ENCODE data around the gene IREB2.
"Not testable (repeated sequence)": the region's sequence is repeated elsewhere in the genome, so short reads cannot be mapped to it uniquely, and the experiment has no call there.

IREB2 gene, protein sequence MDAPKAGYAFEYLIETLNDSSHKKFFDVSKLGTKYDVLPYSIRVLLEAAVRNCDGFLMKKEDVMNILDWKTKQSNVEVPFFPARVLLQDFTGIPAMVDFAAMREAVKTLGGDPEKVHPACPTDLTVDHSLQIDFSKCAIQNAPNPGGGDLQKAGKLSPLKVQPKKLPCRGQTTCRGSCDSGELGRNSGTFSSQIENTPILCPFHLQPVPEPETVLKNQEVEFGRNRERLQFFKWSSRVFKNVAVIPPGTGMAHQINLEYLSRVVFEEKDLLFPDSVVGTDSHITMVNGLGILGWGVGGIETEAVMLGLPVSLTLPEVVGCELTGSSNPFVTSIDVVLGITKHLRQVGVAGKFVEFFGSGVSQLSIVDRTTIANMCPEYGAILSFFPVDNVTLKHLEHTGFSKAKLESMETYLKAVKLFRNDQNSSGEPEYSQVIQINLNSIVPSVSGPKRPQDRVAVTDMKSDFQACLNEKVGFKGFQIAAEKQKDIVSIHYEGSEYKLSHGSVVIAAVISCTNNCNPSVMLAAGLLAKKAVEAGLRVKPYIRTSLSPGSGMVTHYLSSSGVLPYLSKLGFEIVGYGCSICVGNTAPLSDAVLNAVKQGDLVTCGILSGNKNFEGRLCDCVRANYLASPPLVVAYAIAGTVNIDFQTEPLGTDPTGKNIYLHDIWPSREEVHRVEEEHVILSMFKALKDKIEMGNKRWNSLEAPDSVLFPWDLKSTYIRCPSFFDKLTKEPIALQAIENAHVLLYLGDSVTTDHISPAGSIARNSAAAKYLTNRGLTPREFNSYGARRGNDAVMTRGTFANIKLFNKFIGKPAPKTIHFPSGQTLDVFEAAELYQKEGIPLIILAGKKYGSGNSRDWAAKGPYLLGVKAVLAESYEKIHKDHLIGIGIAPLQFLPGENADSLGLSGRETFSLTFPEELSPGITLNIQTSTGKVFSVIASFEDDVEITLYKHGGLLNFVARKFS

DNA sequence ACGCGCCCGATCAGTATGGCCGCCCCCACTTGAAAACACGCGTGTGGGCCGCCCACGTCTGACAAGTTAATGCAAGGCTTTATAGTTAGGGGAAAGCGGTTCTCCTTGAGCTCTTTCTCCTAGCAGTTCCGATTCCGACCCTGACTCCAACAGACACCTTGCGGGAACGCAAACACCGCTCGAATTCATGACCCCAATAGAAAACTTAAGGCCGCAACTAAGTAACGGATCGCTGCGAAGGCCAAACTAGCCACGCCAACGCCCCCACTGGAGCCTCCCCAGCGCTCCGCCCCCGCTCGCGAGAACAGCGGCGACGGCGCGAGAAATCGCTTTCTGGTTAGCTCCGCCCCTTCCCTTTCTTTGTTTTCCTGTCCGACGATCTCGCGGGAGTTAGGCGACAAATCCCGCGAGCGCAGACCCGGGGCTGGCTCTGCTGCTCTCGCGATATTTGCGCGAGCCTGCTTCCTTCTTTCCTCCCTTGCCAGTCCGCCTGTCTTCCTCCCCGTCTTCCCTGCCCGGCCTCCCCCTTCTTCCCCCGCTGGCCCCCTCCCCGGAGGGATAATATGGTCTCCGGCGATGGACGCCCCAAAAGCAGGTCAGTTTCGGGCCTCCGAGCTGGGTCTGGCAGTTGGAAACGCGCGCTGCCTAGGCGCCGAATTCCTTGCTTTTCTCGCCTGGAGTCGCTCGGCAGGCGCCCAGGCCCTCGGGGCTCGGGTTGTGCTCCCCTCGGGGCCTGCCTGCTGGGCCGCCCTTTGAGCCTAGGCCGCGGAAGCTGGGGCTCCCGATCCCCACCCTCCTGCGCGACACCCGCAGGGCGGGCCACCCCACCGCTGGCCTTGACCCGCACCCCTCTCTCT lies at the start of gene IREB2:
TSS of gene IREB2 (plus strand) at position 455 of the 857 bp plus-strand sequence. CDS start at position 577, 122 bp downstream.
- peak; percentile 94 for DNase-seq

DNA sequence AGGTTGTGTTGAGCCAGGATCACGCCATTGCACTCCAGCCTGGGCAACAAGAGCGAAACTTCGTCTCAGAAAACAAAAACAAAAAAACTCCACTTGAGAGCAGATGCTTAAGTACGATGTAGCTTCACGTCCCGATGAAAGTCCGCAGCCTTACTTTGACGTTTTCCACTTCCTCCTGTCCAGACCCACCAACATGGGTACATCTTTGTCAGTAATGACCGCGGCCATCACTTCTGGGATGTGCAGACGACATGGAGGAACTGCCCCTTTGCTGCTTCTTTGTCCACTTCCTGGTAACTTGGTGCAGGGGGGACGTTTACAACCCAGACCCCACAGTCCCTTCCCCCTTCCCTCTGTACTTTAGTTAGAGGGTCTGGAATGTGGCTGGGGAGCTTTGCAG lies 49.2 kb upstream of the IREB2 start:
- no peak for DNase-seq

DNA sequence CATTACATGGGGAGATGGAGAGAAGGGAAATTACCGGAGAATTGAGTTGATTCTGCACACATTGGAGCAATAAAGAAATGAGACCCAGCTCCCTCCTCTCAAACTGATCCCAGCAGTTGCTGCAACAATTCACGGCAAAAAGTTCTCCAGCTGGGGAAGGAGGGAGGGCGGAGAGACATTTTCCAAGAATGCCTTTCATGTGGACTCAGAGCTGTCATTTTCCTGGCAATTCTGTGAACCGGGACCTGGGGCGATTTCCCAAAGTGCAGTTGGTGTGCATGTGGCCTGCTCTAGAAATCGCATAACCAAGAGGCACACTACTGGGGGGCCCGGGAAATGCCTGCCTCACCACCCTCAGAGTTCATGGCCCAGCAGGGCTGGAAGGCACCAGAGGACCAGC lies 48.7 kb upstream of the IREB2 start:
- DNase-seq: no peak

DNA sequence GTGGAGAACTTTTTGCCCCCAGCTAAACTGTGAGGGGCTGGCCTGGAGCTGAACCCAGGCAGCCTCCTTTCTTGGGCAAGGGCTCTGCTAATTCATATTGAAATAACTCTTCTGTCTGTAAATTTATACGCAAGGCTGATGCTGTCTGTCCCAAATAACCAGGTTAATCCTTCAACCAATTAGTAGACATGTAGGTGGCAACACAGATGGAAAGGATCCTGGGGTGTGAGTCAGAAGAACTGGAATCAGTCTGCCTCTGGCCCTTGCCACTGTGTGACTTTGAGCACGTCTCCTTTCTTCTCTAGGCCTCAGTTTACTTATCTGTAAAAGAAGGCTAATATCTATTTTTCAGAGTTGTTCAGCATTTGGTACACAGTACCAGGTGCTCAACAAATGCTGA lies 48.3 kb upstream of the IREB2 start:
- no peak for DNase-seq

- DNase-seq: no peak
Measured at GRCh38 chr15:78390242-78390641, 47.8 kb upstream of the IREB2 start.

GRCh38 chr15:78390826-78391225 lies 47.2 kb upstream of the IREB2 start:
- no peak for DNase-seq

DNA sequence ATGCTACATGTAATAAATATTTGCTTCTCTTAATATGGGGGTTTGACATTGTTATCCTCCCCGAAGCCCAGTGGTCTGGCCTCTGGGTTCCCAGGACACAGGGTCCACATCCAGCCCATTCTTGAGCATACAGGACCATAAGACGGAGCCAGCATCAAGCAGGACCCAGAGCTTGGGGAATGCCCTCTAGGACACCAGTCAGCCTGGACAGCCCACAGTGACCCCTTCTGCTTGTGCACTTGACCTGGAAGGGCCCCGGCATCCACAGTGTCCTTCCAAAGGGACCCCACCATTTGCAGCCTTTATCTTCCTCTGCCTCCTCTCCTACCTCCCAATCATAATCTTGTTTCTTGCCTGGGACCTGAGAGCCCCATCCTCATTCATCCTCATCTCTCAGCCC lies 46.2 kb upstream of the IREB2 start:
- no peak for DNase-seq

DNA sequence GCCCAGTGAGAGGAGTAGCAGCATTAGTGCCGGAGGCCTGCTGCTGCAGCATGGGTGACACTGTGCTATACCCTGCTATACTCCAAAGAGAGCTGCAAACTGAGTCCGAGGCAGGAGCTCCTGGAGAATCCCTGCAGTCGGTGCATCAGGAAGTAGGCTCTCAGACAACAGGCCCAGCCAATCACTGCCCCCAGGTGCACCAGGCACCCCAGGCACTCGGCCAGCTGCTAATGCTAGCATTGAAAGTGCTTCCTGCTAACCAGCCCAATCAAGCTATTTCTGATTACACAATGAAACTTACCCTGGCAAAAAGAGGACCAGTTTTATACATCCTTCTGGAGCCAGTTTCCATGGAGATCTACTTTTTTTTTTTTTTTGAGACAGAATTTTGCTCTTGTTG lies 45.6 kb upstream of the IREB2 start:
- no peak for DNase-seq

DNA sequence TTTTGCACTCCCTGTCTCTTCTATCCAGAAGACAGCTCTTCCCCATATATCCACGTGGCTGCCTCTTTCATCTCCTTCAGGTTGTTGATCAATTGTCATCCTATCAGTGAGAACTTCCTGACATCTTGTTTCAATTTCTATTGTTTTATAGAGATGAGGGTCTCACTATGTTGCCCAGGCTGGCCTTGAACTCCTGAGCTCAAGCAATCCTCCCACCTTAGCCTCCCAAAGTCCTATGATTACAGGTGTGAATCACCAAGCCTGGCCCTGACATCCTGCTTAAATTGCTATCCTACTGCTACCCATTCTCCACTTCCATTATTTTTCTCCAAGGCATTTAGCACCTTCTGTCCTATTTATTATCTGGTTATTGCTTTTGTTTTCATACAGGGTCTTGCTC lies 44.9 kb upstream of the IREB2 start:
- no peak for DNase-seq

DNA sequence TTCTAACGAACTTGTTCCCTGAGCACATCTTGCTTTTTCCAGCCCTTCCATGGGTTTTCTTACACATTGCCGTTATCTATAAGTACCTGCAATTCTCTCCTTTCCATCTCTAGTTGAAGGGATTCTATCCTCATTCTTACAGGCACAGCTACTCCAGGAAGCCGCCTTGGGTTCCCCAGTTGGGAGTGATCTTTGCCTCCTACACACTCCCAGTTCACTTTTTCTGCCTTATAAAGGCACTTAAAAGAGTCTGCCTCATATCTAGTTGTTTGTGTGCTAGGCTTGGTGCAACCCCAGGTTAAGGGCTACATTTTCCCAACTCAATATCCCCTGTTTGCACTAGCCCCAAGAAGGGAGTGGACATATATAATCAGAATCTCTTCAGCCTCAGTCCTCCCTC lies 44.0 kb upstream of the IREB2 start:
- DNase-seq: no peak

DNA sequence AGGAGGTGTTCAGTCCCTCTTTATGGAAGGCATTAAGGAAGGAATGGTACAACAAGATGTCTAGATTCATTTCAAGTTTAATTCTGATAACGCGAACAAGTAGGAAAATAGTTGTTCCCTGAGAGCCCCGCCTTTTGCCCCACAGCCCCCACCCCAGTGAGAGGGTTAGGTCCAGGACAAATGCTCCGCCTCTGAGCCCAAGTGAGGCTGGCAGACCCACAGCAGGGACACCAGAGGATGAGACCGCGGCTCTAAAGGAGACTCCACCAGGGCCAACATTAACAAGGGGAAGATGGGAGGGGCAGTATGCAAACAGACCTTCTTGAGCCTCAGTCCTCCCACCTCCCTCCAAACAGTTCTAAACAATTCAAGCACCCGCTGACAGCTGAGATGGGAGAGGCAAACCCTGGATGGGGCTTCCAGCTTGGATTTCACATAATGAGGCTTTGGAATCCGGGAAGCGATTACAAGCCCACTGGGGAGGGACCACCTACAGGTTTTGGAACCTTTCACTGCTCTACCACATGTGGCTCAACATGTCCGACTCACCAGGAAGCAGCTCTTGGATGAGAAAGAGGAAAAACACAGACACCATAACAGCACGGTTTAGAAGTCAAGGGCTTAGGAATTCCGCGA lies 42.9 kb upstream of the IREB2 start:
- no peak for DNase-seq

GRCh38 chr15:78396186-78396814 lies 41.7 kb upstream of the IREB2 start:
- no peak for DNase-seq

DNA sequence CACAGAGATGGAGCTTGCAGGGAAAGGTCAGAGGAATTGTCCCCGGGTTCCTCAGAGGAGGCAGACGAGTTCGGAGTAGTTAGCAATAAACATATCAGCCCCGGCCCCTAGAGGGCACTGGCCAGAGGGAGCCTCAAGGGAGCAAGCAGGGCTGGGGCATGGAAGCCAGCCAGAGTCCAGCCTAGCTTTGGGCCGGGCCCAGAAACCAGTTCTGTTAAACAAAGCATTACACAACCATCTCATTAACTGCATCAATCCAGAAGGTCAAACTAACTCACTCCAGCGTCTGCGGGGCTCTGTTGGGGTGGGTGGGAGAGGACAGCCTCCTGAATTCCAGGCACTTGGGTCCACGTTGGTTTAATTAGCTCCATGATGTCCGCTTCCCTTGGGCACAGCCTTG lies 41.0 kb upstream of the IREB2 start:
- DNase-seq: no peak

DNA sequence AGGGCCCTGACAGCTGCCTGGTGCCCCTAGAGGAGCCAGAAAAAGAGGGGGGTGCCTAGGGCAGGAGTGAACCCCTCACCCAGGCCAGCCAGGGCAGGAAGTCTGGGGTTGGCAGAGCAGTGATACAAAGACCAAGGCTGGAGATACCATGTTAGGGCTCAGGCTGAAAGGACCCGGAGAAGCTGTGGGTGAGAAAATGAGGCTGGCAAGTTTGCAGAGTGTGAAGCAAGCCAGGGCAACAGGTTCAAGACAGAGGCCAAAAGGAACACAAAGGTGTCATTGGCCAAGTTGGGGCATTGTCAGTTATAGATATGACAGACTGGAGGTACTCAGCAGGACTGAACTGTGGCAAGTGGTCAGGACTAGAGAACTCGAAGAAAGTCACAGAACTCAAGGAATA lies 40.6 kb upstream of the IREB2 start:
- no peak for DNase-seq

DNA sequence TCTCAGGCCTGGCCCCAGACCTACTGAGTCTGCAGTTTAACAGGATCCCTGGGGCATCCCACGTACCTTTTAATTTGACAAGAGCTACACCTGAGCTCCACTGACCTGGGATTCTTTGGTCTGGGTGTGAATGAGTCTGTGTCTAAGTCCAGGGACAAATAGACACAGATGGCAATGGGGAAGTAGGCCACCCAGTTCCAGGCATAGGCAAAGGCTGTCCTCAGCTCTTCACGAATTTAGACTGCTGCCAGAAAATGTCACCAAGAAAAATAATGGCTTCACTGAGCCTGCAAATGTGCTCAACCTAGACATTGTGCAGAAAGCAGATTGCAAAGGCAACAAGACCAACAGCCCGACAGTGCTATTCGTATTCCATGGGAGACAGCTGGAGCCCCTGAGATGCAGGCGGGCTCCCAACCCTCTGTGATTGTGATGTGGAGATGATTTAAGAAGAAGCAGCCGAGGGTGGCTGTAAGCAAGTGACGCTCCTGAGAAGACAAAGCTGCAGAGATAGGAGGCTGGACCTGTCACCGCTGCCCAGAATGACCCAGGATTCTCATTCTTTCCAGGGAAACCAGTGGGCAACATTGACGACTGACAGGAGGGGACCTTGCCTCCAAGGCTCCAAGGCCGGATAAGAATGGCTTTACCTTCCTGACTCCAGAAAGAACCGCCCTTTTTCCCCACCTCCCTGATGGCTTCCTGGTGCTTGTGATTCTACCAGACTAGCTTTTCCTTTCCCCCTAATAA lies 39.8 kb upstream of the IREB2 start:
- no peak for DNase-seq

DNA sequence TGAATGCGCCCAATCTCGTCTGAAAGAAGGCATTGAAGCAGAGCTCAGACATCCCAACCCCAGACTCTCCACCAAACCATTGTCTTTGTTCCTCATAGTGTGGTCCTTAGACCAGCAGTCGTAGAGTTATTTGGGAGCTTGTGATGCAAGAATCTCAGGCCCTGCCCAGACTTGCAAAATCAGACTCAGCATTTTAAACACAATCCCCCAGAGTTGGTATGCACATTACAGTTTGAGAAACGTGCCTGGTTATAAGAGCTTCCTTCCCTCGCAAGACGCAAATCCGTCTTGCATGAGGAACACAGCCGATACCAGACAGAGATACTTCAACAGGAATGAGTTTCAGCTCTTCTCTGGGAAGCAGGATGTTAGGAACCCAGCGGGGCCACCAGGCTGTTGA lies 38.9 kb upstream of the IREB2 start:
- DNase-seq: no peak

GRCh38 chr15:78402061-78402610 lies 35.9 kb upstream of the IREB2 start:
- no peak for DNase-seq

DNA sequence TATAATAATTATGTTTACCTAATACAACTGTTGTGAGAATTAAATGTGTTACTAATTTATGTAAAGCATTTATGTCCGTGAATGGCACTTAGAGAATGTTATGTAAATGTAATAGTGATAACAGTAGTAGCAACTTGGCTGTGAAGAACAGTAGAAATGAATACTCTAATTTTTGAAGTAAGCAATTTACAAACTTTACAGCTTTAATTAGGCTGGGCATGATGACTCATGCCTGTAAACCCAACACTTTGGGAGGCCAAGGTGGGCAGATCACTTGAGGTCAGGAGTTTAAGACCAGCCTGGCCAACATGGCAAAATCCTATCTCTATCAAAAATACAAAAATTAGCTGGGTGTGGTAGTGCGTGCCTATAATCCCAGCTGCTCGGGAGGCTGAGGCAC lies 33.9 kb upstream of the IREB2 start:
- DNase-seq: no peak

GRCh38 chr15:78404796-78405195 lies 33.2 kb upstream of the IREB2 start:
- not testable (repeated sequence) for DNase-seq

GRCh38 chr15:78405336-78405924 lies 32.6 kb upstream of the IREB2 start:
- no peak for DNase-seq
